Ishikawa (cell line): ENCODE measurements around the gene GFPT1.

Source experiments
- CEBPB ChIP-seq: IDR thresholded peaks from 2 replicates; pipeline ENCODE4 v1.6.1; 2012
- CREB1 ChIP-seq: IDR thresholded peaks from 2 replicates; pipeline ENCODE4 v1.6.1; 2012; ENCODE audit warnings: low read depth
- EGR1 ChIP-seq: IDR thresholded peaks from 2 replicates; pipeline ENCODE4 v1.6.1; 2012
- EP300 ChIP-seq: IDR thresholded peaks from 2 replicates; pipeline ENCODE4 v1.6.1; 2012; ENCODE audit warnings: borderline replicate concordance
- FOXM1 ChIP-seq: IDR thresholded peaks from 2 replicates; pipeline ENCODE4 v1.6.1; 2012; ENCODE audit warnings: low read depth, borderline replicate concordance
- NFIC ChIP-seq: IDR thresholded peaks from 2 replicates; pipeline ENCODE4 v1.6.1; 2012
- RAD21 ChIP-seq: IDR thresholded peaks from 2 replicates; pipeline ENCODE4 v1.6.1; 2012; ENCODE audit warnings: low read depth
- TAF1 ChIP-seq: IDR thresholded peaks from 2 replicates; pipeline ENCODE4 v1.6.1; 2012; ENCODE audit warnings: low read depth, mild to moderate bottlenecking
- TCF12 ChIP-seq: IDR thresholded peaks from 2 replicates; pipeline ENCODE4 v1.6.1; 2012; ENCODE audit warnings: low read depth
- TEAD4 ChIP-seq: IDR thresholded peaks from 2 replicates; pipeline ENCODE4 v1.6.1; 2012
- YY1 ChIP-seq: IDR thresholded peaks from 2 replicates; pipeline ENCODE4 v1.6.1; 2012; ENCODE audit warnings: low read depth
- ZBTB7A ChIP-seq: IDR thresholded peaks from 2 replicates; pipeline ENCODE4 v1.6.1; 2012; ENCODE audit warnings: low read depth
- TF ChIP-seq, protein P1 (sequence below): IDR thresholded peaks from 2 replicates; pipeline ENCODE4 v1.6.1; 2012
- TF ChIP-seq, protein P2 (sequence below): IDR thresholded peaks from 2 replicates; pipeline ENCODE4 v1.6.1; 2012; ENCODE audit warnings: low read depth, mild to moderate bottlenecking
- TF ChIP-seq, protein P3 (sequence below): IDR thresholded peaks from 2 replicates; pipeline ENCODE4 v1.6.1; 2012

GFPT1 gene

DNA sequence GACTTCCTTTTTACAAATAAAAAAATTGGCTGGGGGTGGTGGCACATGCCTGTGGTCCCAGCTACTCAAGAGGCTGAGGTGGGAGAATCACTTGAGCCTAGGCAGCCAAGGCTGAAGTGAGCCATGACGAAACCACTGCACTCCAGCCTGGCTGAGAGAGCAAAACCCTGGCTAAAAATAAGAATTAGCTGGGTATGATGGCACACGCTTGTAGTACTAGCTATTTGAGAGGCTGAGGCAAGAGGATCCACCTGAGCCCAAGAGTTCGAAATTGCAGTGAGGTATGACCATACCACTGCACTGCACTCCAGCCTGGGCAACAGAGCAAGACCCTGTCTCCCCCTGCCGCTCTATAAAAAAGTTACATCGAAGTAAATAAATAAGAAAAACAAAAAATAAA is 33.7 kb downstream of the GFPT1 start:
- TF ChIP-seq CEBPB (no peak), EP300 (no peak), RAD21 (no peak), CREB1 (no peak), NFIC (no peak), TAF1 (no peak), ZBTB7A (no peak)
- TF ChIP-seq, protein P1, sequence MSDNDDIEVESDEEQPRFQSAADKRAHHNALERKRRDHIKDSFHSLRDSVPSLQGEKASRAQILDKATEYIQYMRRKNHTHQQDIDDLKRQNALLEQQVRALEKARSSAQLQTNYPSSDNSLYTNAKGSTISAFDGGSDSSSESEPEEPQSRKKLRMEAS, result no peak
- TF ChIP-seq, protein P2, sequence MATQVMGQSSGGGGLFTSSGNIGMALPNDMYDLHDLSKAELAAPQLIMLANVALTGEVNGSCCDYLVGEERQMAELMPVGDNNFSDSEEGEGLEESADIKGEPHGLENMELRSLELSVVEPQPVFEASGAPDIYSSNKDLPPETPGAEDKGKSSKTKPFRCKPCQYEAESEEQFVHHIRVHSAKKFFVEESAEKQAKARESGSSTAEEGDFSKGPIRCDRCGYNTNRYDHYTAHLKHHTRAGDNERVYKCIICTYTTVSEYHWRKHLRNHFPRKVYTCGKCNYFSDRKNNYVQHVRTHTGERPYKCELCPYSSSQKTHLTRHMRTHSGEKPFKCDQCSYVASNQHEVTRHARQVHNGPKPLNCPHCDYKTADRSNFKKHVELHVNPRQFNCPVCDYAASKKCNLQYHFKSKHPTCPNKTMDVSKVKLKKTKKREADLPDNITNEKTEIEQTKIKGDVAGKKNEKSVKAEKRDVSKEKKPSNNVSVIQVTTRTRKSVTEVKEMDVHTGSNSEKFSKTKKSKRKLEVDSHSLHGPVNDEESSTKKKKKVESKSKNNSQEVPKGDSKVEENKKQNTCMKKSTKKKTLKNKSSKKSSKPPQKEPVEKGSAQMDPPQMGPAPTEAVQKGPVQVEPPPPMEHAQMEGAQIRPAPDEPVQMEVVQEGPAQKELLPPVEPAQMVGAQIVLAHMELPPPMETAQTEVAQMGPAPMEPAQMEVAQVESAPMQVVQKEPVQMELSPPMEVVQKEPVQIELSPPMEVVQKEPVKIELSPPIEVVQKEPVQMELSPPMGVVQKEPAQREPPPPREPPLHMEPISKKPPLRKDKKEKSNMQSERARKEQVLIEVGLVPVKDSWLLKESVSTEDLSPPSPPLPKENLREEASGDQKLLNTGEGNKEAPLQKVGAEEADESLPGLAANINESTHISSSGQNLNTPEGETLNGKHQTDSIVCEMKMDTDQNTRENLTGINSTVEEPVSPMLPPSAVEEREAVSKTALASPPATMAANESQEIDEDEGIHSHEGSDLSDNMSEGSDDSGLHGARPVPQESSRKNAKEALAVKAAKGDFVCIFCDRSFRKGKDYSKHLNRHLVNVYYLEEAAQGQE, result no peak

DNA sequence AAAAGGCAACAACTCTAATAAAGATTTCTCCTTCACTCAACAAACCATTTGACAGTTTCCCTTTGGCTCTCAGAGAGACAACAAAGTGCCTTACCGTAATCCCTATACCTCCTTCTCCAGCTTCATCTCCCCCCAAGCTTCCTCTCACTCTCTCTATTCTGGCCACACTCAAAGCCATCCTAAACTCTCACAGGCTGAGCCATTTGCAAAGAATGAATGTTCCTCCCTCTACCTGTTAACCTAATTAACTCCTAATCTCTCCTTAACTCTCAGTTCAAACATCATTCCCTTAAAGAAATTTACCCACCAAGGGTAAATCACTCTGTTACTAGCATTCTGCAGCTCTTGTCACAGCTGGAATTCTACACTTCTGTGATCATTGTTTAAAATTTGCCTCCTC is 38.2 kb downstream of the GFPT1 start:
- TF ChIP-seq TEAD4 (no peak), EP300 (no peak), TAF1 (no peak), NFIC (no peak), EGR1 (no peak), ZBTB7A (no peak), TCF12 (no peak), RAD21 (no peak), FOXM1 (no peak)
- TF ChIP-seq, protein P1, result no peak
- TF ChIP-seq, protein P2, result no peak

DNA sequence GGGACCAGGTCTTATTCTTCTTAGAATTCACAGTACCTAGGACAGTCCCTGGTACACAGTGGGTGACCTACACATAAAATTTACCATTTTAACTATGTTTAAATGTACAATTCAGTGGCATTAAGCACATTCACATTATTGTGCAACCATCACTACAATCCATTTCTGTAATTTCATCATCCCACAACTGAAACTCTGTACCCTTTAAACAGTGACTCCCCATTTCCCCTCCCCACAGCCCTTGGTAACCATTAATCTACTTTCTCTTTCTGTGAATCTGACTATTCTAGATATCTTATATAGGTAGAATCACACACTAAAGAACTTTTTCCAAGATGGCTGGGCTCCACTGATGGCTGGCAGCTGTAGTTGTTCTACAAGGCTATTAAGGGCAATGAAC is 41.6 kb downstream of the GFPT1 start:
- TF ChIP-seq EP300 (no peak), YY1 (no peak), ZBTB7A (no peak), FOXM1 (no peak), CEBPB (no peak), CREB1 (no peak), EGR1 (no peak), NFIC (no peak), TCF12 (no peak), TEAD4 (no peak), TAF1 (no peak), RAD21 (no peak)
- TF ChIP-seq, protein P2, result no peak
- TF ChIP-seq, protein P3, sequence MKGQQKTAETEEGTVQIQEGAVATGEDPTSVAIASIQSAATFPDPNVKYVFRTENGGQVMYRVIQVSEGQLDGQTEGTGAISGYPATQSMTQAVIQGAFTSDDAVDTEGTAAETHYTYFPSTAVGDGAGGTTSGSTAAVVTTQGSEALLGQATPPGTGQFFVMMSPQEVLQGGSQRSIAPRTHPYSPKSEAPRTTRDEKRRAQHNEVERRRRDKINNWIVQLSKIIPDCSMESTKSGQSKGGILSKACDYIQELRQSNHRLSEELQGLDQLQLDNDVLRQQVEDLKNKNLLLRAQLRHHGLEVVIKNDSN, result no peak

DNA sequence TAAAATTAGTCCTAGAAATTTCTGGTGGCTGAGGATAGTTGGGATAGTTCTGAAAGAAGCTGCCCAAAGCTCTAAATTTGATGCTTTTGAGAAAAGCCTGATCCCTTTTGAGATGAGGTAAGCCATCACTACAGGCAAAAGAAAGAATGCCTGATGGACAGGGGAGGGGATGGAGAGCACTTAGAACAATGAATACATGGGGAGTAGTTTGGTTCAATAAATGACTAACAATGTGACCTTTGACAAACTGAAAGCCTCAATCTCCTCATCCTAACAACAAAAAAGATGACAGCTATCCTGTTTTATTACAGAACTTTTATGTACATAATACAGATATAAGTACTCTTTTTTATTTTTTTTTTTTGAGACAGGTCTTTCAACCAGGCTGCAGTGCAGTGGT is 42.7 kb downstream of the GFPT1 start:
- TF ChIP-seq, protein P2, result no peak
- TF ChIP-seq RAD21 (no peak), TCF12 (no peak), YY1 (no peak), EP300 (no peak), CREB1 (no peak), CEBPB (no peak), TAF1 (no peak), NFIC (no peak), ZBTB7A (no peak), EGR1 (no peak), FOXM1 (no peak), TEAD4 (no peak)
- TF ChIP-seq, protein P1, result no peak
- TF ChIP-seq, protein P3, result no peak
